GM18505 (cell line): ENCODE data around the gene IRF4.

Source experiments
- ATAC-seq: cut with Tn5 transposase; IDR thresholded peaks from one replicate; pipeline ENCODE4 v1.9.1; 2021; ENCODE audit not compliant: unreplicated experiment
- POLR2A ChIP-seq: IDR thresholded peaks from 4 replicates; pipeline ENCODE4 v1.6.1; 2011; ENCODE audit warnings: borderline replicate concordance; ENCODE audit not compliant: insufficient read depth, insufficient read length; ENCODE audit errors: extremely low read depth

The IRF4 gene

GRCh38 chr6:387293-387741 lies 4.2 kb upstream of the IRF4 start:
- no peak for ATAC-seq
- no peak for TF ChIP-seq POLR2A

- no peak for TF ChIP-seq POLR2A
- no peak for ATAC-seq
Measured at GRCh38 chr6:388202-388903, 3.2 kb upstream of the IRF4 start.

GRCh38 chr6:389143-389542 lies 2.4 kb upstream of the IRF4 start:
- TF ChIP-seq POLR2A: no peak
- ATAC-seq: no peak

DNA sequence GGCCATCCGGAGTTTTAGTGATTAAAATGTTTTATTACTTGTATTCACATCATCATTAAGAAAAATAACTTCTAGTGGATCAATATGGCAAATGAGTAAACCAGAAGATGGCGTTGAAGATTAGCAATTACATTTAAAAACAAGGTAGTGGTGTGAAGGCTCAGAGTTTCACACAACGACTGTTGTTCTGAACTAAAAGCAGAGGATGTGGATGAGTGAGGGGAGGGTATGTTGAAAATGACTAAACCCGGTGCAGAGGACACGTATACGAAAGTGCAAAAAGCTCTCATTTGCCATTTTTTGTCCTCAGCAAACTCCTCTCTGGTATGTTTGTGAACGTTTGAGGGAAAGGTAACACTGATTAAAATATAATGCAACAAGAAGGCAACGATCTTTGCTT lies 1.9 kb upstream of the IRF4 start:
- TF ChIP-seq POLR2A: peak; percentile 41
- ATAC-seq: no peak

DNA sequence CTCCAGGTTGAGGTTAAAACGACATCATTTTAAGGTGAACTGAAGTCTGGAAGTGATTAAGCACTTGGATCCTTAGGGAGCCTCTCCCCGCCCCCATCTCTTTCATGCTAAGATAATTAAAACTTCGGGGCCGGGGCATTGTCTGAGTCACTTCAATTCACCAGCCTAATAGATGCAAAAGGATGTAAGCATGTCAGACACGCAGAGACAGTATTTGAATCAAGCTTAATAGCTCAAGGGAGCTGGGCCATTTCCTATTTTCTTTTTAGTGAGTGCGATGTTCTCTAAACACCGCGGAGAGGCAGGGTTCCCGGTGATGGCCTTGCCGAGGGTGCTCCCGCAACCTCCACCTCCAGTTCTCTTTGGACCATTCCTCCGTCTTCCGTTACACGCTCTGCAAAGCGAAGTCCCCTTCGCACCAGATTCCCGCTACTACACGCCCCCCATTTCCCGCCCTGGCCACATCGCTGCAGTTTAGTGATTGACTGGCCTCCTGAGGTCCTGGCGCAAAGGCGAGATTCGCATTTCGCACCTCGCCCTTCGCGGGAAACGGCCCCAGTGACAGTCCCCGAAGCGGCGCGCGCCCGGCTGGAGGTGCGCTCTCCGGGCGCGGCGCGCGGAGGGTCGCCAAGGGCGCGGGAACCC lies 516 bp upstream of the IRF4 start:
- no peak for TF ChIP-seq POLR2A
- ATAC-seq: peak; percentile 19

DNA sequence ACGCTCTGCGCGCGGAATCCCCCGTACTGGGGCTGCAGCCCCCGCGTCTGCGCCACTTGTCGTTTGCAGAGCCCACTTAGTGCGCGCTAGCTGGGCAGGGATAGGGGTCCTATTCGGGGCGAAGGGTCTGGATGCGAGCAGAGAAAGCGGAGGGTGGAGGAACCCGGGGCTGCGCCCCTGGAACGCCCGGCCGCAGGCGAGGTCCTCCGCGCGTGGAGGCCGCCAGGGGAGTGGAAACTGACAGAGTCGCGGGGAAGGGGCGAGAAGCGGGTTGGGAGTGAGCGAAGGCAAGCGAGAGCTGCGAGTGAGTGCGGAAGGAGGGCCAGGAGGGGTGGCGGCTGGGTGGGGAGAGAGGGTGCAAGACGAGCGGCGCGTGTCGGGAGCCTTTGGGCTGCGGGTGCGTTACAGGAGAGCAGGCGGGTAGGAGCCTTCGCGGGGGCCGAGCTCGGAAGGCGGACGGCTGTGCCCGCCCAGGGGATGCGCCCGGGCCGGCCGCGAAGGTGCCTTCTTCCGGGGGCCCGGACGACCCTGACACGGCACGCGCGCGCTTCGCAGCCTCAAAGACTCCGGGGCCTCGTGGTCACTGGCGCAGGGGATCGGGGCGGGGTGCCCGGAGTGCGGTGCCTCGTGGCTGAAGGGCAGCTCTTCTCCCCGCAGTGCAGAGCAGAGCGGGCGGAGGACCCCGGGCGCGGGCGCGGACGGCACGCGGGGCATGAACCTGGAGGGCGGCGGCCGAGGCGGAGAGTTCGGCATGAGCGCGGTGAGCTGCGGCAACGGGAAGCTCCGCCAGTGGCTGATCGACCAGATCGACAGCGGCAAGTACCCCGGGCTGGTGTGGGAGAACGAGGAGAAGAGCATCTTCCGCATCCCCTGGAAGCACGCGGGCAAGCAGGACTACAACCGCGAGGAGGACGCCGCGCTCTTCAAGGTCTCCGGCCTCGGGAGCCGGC lies 1.2 kb downstream of the IRF4 start:
- peak; percentile 61 for TF ChIP-seq POLR2A
- no peak for ATAC-seq

GRCh38 chr6:393391-394221 lies 2.1 kb downstream of the IRF4 start:
- TF ChIP-seq POLR2A: peak; percentile 65
- ATAC-seq: no peak

DNA sequence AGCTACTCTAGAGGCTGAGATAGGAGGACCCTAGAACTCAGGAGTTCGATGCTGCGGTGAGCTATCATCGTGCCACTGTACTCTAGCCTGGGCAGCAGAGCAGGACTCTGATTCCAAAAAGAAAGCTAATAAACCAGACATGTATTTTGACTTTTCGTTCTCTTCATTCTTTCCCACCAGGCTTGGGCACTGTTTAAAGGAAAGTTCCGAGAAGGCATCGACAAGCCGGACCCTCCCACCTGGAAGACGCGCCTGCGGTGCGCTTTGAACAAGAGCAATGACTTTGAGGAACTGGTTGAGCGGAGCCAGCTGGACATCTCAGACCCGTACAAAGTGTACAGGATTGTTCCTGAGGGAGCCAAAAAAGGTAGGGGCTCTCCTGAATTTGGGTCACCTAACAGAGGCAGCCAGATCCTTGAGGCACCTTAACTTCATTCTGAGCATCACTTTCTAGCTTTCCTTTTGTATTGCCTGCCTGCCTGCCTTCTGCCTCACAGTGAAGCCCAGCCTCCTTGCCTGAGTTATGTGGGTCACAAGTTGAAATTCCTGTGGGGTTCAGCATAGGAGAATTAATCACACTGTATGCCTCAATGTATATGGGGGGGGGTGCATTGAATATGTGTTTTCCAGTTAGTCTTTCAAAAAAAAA lies 3.2 kb downstream of the IRF4 start:
- peak; percentile 66 for TF ChIP-seq POLR2A
- ATAC-seq: no peak

GRCh38 chr6:395432-396125 lies 4.0 kb downstream of the IRF4 start:
- TF ChIP-seq POLR2A: peak; percentile 61
- ATAC-seq: no peak

- ATAC-seq: no peak
- TF ChIP-seq POLR2A: no peak
Measured at GRCh38 chr6:396126-396520, 4.6 kb downstream of the IRF4 start.

- no peak for ATAC-seq
- peak; percentile 29 for TF ChIP-seq POLR2A
Measured at GRCh38 chr6:397056-397455, 5.5 kb downstream of the IRF4 start.

GRCh38 chr6:397604-398003 lies 6.1 kb downstream of the IRF4 start:
- ATAC-seq: no peak

More at GRCh38 chr6:397604-398003, 6.1 kb downstream of the IRF4 start:
- peak; percentile 12 for TF ChIP-seq POLR2A
